ENCODE results near the gene PDE4B.
"Not testable (repeated sequence)": the region's sequence is repeated elsewhere in the genome, so short reads cannot be mapped to it uniquely, and the experiment has no call there.

Gene PDE4B

DNA sequence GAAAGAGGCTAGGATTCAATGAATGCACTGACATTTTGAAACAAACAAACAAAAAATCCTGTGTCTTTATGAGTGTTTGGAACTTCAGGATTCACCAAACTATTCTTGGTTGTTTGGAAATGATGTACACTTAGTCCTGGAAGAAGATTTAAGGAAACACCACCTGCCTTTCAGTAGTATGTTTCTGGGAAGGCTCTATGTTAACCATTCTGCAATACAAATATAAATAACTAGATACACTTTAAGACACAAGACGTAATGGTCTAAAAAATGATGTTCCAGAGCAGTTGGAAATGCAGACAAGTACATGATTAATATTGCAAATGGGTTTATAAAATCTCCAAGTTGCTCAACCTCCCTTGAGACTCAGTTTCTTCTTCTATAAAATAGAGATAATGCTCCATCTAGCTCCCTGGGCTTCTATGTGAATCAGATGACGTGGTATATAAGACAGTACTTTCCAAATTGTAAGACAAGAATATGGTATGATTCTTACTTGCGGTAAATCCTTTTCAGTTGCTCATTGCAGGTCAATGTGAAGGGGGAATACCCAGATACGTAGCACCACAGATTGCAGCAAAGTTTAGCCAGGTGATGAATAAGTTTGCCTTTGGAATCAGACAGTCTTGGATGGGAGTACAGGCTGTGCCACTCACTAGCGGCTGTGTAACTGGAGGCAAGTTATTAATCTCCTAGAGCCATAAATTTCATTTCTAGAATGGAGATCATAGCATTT, 516.5 kb downstream of the PDE4B start:
- Histone ChIP-seq H3K4me1 (ENCODE audit: insufficient read depth, low read length) (no peaks in the 10 kb centered on the region), H3K9me3 (ENCODE audit: low read length) (no peaks in the 10 kb centered on the region), H2AFZ (ENCODE audit: low read depth, low read length) (no peak overlapping the region), H3K27me3 (ENCODE audit: insufficient read depth, low read length) (no peaks in the 10 kb centered on the region), H3K36me3 (ENCODE audit: insufficient read depth, low read length) (no peaks in the 10 kb centered on the region), H3K4me3 (ENCODE audit: low read length) (no peak overlapping the region)

DNA sequence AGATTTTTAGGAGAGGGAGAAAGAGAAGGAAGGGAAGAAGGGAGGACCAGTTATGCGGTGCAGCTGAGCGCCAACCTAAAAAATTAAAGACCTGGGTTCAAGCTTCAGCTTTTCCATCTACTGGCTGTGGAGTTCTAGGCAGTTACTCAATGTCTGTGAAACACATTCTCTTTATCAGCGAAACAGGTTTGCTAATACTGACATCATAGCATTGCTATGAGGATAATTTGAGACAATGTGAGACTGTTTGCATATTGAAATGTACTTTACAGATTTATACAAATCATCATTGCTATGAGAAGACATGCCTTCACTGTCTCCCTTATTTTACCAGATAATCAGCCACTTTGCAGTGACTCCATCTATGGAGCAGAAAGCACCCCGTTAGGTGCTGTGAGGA, 518.4 kb downstream of the PDE4B start:
- Histone ChIP-seq H3K9me3 (ENCODE audit: low read length) (no peaks in the 10 kb centered on the region), H3K36me3 (ENCODE audit: insufficient read depth, low read length) (no peaks in the 10 kb centered on the region), H3K27me3 (ENCODE audit: insufficient read depth, low read length) (no peaks in the 10 kb centered on the region), H3K4me1 (ENCODE audit: insufficient read depth, low read length) (no peaks in the 10 kb centered on the region), H3K4me3 (ENCODE audit: low read length) (no peak overlapping the region), H2AFZ (ENCODE audit: low read depth, low read length) (no peak overlapping the region)

DNA sequence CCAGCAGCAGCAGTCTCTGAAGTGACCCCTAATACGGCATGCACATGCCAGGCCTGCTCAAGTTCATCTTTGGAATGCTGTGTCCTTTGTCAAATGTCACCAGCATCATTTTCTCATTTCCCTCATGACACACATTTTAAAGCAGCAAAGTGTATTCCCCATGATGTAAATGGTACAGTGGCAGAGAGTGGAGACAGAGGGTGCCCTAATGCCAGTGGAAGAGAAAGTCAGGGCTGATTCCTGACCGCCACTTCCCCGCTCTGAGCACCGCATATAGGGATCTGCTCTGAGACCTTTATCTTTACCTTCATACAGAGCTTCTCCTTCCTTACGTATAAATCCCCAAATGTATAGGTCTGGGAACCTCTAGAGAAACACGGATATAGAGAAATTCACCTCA, 518.9 kb downstream of the PDE4B start:
- no peaks in the 10 kb centered on the region for H3K36me3 ChIP-seq (ENCODE audit: insufficient read depth, low read length)
- H3K4me1 ChIP-seq (ENCODE audit: insufficient read depth, low read length), result no peaks in the 10 kb centered on the region
- no peaks in the 10 kb centered on the region for H3K27me3 ChIP-seq (ENCODE audit: insufficient read depth, low read length)
- H2AFZ ChIP-seq (ENCODE audit: low read depth, low read length), result no peak overlapping the region
- no peaks in the 10 kb centered on the region for H3K9me3 ChIP-seq (ENCODE audit: low read length)
- H3K4me3 ChIP-seq (ENCODE audit: low read length), result no peak overlapping the region

DNA sequence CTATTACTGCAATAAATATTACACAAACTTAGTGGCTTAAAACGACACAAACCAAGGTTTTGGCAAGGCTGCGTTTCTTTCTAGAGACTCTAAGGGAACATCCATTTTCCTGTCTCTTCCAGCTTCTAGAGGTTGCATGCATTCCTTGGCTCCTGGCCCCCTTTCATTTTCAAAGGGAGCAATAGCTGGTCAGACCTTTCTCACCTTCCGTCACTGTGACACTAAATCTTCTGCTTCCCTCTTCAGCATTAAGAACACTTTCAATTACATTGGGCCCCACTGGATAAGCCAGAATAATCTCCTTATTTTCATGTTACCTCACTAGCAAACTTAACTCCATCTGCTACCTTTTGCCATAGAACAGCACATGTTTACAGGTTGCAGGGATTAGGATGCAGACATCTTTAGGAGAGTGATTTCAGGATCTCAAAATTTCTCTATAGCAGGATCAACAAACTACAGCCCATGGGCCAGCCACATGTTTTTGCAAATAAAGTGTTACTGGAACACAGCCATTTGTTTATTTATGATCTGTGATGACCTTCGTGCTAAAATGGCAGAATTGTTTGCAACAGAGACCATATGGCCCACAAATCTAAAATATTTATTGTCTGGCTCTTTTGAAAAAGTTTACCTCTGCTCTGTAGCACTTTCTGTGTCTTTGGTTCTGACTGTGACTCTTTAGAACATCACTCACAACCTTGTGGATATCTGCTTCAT, 519.7 kb downstream of the PDE4B start:
- no peak overlapping the region for H2AFZ ChIP-seq (ENCODE audit: low read depth, low read length)
- H3K4me1 ChIP-seq (ENCODE audit: insufficient read depth, low read length), result no peaks in the 10 kb centered on the region
- H3K27me3 ChIP-seq (ENCODE audit: insufficient read depth, low read length), result no peaks in the 10 kb centered on the region
- no peak overlapping the region for H3K4me3 ChIP-seq (ENCODE audit: low read length)
- H3K36me3 ChIP-seq (ENCODE audit: insufficient read depth, low read length), result no peaks in the 10 kb centered on the region
- no peaks in the 10 kb centered on the region for H3K9me3 ChIP-seq (ENCODE audit: low read length)

DNA sequence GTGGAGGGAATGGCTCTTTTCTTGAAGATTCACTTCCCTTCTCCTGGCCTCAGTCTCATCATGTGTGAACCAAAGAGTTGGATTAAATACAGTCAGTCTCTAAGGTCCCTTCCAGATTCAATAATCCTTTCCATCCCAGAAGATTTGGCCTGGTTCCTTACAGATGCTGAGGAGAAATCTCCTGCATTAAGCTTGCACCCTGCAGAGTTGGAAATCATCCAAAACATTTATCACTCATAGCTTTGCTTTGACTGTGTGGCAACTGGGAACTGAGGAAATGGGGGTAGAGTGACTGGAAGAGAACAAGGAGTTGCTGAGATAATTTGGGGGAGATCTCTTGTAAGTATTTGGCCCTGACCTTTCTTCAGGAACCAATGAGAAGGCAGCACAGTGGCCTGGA, 520.7 kb downstream of the PDE4B start:
- Histone ChIP-seq H3K36me3 (ENCODE audit: insufficient read depth, low read length) (no peaks in the 10 kb centered on the region), H2AFZ (ENCODE audit: low read depth, low read length) (no peak overlapping the region)

DNA sequence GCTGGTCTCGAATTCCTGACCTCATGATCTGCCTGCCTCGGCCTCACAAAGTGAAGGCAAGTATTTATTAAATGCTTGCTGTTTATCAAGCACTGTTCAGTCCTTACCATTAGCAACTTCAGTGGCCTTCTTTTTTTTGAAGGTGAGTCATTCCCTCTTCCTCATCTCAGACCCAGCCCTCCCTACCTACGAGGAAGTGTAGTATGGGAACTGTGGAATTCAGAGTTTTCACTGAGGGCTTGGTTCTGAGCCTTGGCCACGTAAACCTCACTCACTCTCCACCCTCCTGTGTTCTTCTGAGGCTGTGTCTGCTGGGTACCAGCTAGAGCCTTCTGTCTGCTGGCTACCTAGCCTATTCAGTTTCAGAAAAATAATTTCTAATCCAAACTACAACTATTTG, 523.0 kb downstream of the PDE4B start:
- H3K27me3 ChIP-seq (ENCODE audit: insufficient read depth, low read length), result no peaks in the 10 kb centered on the region
- H3K4me1 ChIP-seq (ENCODE audit: insufficient read depth, low read length), result no peaks in the 10 kb centered on the region
- H3K4me3 ChIP-seq (ENCODE audit: low read length), result no peak overlapping the region
- H2AFZ ChIP-seq (ENCODE audit: low read depth, low read length), result no peak overlapping the region
- H3K36me3 ChIP-seq (ENCODE audit: insufficient read depth, low read length), result no peaks in the 10 kb centered on the region
- no peaks in the 10 kb centered on the region for H3K9me3 ChIP-seq (ENCODE audit: low read length)

More for the DNA sequence above, 520.7 kb downstream of the PDE4B start:
- Histone ChIP-seq H3K4me1 (ENCODE audit: insufficient read depth, low read length) (no peaks in the 10 kb centered on the region), H3K9me3 (ENCODE audit: low read length) (no peaks in the 10 kb centered on the region), H3K27me3 (ENCODE audit: insufficient read depth, low read length) (no peaks in the 10 kb centered on the region), H3K4me3 (ENCODE audit: low read length) (no peak overlapping the region)

DNA sequence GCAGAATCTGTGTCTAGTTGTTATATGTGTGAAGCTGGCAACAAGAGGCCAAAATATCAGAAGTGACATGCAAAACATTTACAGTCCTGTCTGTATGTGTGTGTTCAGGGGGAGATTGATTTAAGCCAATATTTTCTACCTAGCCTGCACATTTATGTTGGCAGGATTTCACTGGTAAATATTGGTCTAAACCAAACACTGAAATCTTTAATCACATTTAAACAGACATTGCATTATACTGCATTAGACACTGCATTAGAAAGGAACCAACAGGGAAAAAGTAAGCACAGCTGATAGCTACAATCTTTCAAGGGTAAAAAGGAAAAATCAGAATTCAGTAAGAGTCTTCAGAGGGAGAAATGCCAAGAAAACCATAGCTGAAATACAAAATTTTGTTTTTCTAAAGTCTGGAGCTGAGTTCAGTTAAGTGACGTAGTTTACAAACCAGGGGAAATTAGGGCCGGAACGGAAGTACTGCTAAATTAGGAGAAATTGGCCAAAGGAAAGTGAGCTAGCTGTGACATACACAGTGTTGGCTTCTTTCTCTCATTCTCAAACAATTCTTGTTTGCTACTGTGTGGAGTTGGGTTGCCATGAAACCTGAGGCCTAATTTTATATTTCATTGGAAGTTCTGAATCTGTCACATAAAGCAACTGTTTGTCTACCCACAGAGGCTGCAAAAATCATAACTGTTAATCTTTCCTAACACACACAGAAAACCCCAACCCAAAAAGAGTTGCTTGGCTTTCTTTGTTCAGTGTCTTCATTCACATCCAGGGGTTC, 524.0 kb downstream of the PDE4B start:
- H3K27me3 ChIP-seq (ENCODE audit: insufficient read depth, low read length), result no peaks in the 10 kb centered on the region
- no peak overlapping the region for H2AFZ ChIP-seq (ENCODE audit: low read depth, low read length)
- no peak overlapping the region for H3K4me3 ChIP-seq (ENCODE audit: low read length)
- H3K36me3 ChIP-seq (ENCODE audit: insufficient read depth, low read length), result no peaks in the 10 kb centered on the region
- no peaks in the 10 kb centered on the region for H3K9me3 ChIP-seq (ENCODE audit: low read length)
- no peaks in the 10 kb centered on the region for H3K4me1 ChIP-seq (ENCODE audit: insufficient read depth, low read length)

DNA sequence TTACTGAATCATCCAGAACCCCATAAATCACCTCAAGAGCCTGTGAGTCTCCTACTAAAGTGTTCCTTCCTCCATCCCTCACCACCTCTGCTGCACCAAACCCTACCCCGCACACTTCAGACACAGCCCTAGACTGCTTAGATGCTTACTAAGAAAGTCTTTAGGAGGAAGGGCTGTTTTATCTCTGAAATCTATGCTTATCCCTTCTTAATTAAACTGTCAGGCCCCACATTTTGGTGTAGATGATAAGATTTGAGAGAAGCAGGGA, 524.5 kb downstream of the PDE4B start:
- no peaks in the 10 kb centered on the region for H3K27me3 ChIP-seq (ENCODE audit: insufficient read depth, low read length)
- H3K9me3 ChIP-seq (ENCODE audit: low read length), result no peaks in the 10 kb centered on the region
- H2AFZ ChIP-seq (ENCODE audit: low read depth, low read length), result no peak overlapping the region
- no peak overlapping the region for H3K4me3 ChIP-seq (ENCODE audit: low read length)
- H3K36me3 ChIP-seq (ENCODE audit: insufficient read depth, low read length), result no peaks in the 10 kb centered on the region
- H3K4me1 ChIP-seq (ENCODE audit: insufficient read depth, low read length), result no peaks in the 10 kb centered on the region

DNA sequence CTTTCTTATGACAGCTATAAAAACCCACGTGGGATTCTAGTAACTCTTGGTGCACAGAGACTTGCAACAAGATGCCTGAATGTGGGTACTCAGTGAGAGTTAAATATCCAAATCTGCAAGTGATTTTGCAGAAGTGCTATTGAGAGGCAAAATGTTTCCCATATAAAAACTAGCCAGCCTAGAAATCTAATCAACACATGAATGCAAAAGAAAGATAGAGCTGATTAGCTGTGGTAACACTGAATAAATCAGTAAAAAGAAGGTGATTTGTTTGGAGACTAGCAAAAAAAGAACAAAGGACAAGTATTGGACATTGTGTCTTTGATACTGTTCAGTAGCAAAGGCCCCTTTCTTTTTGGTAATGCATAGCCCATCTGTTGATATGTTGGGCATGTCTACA, 527.5 kb downstream of the PDE4B start:
- Histone ChIP-seq H2AFZ (ENCODE audit: low read depth, low read length) (no peak overlapping the region), H3K4me3 (ENCODE audit: low read length) (no peak overlapping the region), H3K27me3 (ENCODE audit: insufficient read depth, low read length) (no peaks in the 10 kb centered on the region), H3K9me3 (ENCODE audit: low read length) (no peaks in the 10 kb centered on the region), H3K36me3 (ENCODE audit: insufficient read depth, low read length) (no peaks in the 10 kb centered on the region), H3K4me1 (ENCODE audit: insufficient read depth, low read length) (no peaks in the 10 kb centered on the region)

DNA sequence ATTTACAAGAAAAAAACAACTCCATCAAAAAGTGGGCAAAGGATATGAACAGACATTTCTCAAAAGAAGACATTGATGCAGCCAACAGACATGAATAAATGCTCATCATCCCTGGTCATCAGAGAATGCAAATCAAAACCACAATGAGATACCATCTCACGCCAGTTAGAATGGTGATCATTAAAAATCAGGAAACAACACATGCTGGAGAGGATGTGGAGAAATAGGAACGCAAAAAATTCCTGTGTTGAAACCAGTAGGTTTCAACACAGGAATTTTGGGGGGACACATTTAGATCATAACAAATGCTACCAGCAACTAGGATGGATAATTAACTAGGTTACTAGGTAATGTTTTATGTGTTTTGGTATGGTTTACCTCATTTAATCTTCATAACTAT, 529.8 kb downstream of the PDE4B start:
- not testable (repeated sequence) for H3K4me3 ChIP-seq (ENCODE audit: low read length)

DNA sequence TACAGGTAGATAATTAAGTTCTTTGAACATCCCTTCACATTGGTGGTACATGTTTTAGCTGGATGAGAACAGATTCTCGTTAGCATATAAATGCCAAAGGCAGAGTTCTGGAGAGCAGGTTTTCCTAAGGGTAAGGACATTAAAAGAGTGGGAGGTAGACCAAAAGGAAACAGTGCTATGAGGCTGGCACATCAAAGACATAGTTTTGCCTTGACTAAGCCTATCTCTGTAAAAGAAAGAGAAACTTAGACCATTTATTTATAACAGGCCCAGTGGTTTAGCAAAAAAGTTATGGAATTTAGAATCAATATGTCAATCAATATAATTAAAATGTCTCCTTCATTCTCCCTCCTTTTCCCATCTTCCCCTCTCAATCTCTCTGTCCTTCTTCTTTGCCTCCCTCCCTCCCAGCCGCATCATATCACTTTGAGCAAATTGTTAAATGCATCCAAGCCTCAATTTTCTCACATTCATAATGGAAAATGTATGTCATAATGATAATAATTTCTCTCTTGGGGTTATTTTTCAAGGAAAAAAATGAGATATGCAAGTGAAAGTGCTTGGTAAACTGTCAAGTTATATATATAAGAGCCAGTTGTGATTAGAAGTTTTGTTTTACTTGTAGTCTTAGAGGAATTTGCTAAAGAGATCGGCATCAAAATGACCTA, 531.4 kb downstream of the PDE4B start:
- Histone ChIP-seq H3K4me1 (ENCODE audit: insufficient read depth, low read length) (no peaks in the 10 kb centered on the region), H2AFZ (ENCODE audit: low read depth, low read length) (no peak overlapping the region), H3K4me3 (ENCODE audit: low read length) (no peak overlapping the region), H3K9me3 (ENCODE audit: low read length) (no peaks in the 10 kb centered on the region), H3K36me3 (ENCODE audit: insufficient read depth, low read length) (no peaks in the 10 kb centered on the region), H3K27me3 (ENCODE audit: insufficient read depth, low read length) (no peaks in the 10 kb centered on the region)

More for the DNA sequence above, 529.8 kb downstream of the PDE4B start:
- not testable (repeated sequence) for H3K4me1 ChIP-seq (ENCODE audit: insufficient read depth, low read length); H3K36me3 ChIP-seq (ENCODE audit: insufficient read depth, low read length); H3K9me3 ChIP-seq (ENCODE audit: low read length); H2AFZ ChIP-seq (ENCODE audit: low read depth, low read length); H3K27me3 ChIP-seq (ENCODE audit: insufficient read depth, low read length)

DNA sequence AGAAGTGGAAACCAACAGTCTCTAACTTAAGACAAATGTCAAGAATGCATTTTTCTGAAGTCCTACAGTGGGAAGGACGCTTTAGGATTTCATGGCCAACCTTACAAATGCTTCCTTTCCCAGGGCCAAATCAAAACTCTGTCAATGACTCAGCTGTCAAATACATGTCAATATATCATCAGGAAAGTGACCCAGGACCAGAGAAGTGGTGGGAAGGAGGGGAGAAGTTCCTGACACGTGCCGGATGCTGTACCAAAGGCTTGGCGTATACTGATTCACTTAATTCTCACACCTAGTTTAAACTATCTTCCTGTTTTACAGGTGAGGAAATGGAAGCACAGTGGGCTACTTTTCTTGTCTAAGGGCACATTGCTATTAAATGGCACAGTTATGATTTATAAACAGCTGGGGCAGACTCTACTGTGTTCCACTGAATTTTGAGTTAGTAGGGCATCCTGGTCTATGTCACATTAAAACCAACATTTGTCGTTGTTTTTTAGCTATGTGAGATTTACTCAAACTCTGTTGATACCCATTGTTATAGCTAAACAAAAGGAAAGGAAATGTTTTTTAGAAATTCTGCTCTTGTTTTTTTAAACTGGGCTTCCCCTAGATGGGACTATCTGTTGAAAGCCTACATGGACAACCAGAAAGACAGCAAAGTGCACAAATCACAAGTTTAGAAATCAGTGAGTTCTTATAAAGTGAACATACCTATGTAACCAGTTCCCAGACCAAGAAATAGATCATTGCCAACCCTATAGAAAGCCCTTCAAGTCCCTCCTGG, 533.1 kb downstream of the PDE4B start:
- Histone ChIP-seq H3K36me3 (ENCODE audit: insufficient read depth, low read length) (no peaks in the 10 kb centered on the region), H2AFZ (ENCODE audit: low read depth, low read length) (no peak overlapping the region), H3K27me3 (ENCODE audit: insufficient read depth, low read length) (no peaks in the 10 kb centered on the region), H3K4me3 (ENCODE audit: low read length) (no peak overlapping the region), H3K9me3 (ENCODE audit: low read length) (no peaks in the 10 kb centered on the region), H3K4me1 (ENCODE audit: insufficient read depth, low read length) (no peaks in the 10 kb centered on the region)

Data from neuron (in vitro differentiated cells).